ENCODE data around the gene IKBKG.
"Not testable (repeated sequence)": the region's sequence is repeated elsewhere in the genome, so short reads cannot be mapped to it uniquely, and the experiment has no call there.

Gene IKBKG

DNA sequence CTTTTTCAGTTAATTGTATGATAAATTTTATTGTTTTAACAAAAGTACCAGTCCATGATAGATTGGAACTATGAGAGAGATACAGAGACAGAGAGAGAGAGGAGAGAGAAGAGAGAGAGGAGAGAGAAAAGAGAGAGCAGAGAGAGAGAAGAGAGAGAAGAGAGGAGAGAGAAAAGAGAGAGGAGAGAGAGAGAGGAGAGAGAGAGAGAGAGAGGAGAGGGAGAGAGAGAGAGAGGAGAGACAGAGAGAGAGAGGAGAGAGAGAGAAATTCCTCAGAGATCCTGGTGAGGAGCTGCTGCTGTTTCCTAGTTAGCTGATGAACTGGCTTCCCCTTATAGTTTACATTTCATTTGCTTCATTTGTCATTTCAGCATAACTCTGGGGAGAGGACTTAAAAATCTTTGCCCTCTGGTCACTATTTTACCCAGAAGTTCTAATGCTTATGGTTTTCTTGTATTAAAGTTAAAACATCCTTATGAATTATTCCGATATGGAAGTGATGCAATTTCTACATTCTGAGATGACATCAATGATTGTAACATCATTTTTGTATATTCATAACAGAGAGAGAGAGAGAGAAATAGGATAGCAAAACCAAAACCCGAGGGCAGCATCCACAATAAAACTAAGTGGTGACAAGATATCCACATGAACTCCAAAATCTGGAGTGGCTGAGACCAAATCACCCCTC is 48.3 kb downstream of the IKBKG start:
- Mint-ChIP-seq H3K36me3 (ENCODE audit: insufficient read depth) (peaks cover 5% of the 10 kb centered on the region), H3K27ac (peak overlapping the region; percentile 14 to 59), H3K27me3 (no peaks in the 10 kb centered on the region), H3K9me3 (no peaks in the 10 kb centered on the region), H3K4me1 (ENCODE audit: low read depth in 2 of 2) (peaks cover 12 to 13% of the 10 kb centered on the region in 2 donors), H3K4me3 (no peak overlapping the region)
- no peak for ATAC-seq (replicated peaks)
- DNase-seq = no peak

DNA sequence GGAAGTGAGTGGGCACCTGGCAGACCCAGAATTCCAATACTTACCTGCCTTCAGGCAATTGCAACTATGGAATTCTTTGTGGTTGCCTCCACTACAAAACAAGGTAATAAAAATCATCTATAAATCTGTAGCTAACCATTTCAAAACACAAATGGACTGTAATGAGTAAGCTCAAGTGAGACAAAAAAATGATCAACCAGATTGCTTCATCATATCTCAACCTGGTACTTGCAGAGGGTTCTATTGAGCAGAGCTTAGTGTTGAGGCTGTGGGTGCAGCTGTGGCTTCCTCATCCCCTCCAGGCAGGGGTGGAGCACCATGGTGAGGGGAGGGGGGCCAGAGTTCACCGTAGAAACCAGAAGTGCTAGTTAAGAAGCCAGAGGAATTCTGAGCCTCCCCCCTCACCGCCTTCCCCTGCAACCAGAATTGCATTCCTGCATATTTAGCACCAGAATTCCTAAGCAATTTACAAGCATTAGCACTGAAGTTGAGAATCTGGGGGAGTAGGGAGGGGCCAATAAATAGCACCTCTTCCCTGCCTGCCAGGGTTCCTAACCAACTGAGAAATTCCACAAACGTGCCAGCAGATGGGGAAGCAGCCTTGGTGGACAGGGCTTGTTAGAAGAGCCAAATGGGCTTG is 49.0 kb downstream of the IKBKG start:
- Mint-ChIP-seq H3K36me3 (ENCODE audit: insufficient read depth) (peaks cover 5% of the 10 kb centered on the region), H3K27me3 (no peaks in the 10 kb centered on the region), H3K27ac (no peak overlapping the region), H3K4me3 (no peak overlapping the region), H3K9me3 (no peaks in the 10 kb centered on the region), H3K4me1 (ENCODE audit: low read depth in 2 of 2) (peaks cover 12 to 13% of the 10 kb centered on the region in 2 donors)
- ATAC-seq (replicated peaks) (peak; percentile 77), DNase-seq (peak in 1 of 3 experiments; percentile 1)

DNA sequence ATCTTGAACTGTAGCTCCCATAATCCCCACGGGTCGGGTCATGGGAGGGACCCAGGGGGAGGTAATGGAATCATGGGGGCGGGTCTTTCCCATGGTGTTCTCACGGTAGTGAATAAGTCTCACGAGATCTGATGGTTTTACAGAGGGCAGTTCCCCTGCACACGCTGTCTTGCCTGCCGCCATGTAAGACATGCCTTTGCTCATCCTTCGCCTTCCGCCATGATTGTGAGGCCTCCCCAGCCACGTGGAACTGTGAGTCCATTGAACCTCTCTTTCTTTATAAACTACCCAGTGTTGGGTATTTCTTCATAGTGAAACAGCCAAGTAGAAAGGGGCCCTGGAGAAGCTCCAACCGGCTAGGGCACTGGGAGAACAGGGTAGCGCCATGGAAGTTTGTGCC is 49.8 kb downstream of the IKBKG start:
- peaks cover 3% of the 10 kb centered on the region for H3K36me3 Mint-ChIP-seq (ENCODE audit: insufficient read depth)
- no peaks in the 10 kb centered on the region for H3K27me3 Mint-ChIP-seq
- H3K4me1 Mint-ChIP-seq (ENCODE audit: low read depth in 2 of 2) = peaks cover 12 to 13% of the 10 kb centered on the region in 2 donors

DNA sequence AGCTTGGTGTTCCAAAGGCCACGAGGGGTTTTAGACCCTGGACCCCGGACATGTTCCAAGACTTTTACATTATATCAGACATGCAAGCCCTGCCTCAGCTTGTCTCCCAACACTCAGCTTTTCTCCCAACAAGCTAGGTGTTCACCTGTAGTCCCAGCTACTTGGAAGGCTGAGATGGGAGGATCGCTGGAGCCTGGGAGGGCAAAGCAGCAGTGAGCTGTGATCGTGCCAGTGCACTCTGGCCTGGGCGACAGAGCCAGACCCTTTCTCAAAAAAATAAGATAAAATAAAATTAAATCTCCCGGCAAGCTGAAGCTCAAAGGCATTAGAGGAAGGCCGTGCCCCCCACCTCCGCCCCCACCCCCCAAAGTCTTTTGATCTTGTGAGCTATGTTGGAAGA is 51.2 kb downstream of the IKBKG start:
- Mint-ChIP-seq H3K36me3 (ENCODE audit: insufficient read depth) (peaks cover 3% of the 10 kb centered on the region), H3K9me3 (no peaks in the 10 kb centered on the region), H3K27ac (no peak overlapping the region), H3K4me3 (no peak overlapping the region), H3K27me3 (no peaks in the 10 kb centered on the region), H3K4me1 (ENCODE audit: low read depth in 2 of 2) (peaks cover 12 to 13% of the 10 kb centered on the region in 2 donors)
- ATAC-seq (replicated peaks) (no peak), DNase-seq (no peak)

More for the DNA sequence above, 49.8 kb downstream of the IKBKG start:
- DNase-seq (no peak), ATAC-seq (replicated peaks) (no peak)
- Mint-ChIP-seq H3K27ac (no peak overlapping the region), H3K9me3 (no peaks in the 10 kb centered on the region), H3K4me3 (no peak overlapping the region)

DNA sequence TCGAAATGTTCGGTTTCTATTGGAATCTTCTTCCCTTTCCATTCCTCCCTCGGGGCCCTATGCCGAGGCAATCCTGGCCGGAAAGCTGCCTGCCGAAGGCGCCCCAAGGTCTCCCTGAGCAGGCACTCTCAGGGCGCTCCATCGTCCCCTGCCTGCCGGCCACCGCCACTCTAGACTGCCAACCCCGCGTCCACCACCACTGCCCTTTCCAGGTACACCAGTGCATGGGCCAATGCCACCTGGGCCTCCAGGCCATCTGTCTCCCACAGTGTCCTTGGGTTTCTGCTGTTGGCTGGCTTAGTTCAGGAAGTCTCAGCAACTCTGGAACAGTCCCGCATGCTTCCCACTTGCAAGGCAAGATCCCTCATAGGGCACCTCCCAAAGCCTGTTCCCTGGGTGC is 52.1 kb downstream of the IKBKG start:
- H3K27me3 Mint-ChIP-seq = no peaks in the 10 kb centered on the region
- ATAC-seq (replicated peaks) (no peak), DNase-seq (no peak)
- H3K36me3 Mint-ChIP-seq (ENCODE audit: insufficient read depth) = peaks cover 3% of the 10 kb centered on the region
- peak overlapping the region in 1 of 2 donors; percentile 27 for H3K27ac Mint-ChIP-seq
- H3K4me3 Mint-ChIP-seq = peak overlapping the region in 1 of 2 donors; percentile 32
- peaks cover 12 to 13% of the 10 kb centered on the region in 2 donors for H3K4me1 Mint-ChIP-seq (ENCODE audit: low read depth in 2 of 2)
- no peaks in the 10 kb centered on the region for H3K9me3 Mint-ChIP-seq

DNA sequence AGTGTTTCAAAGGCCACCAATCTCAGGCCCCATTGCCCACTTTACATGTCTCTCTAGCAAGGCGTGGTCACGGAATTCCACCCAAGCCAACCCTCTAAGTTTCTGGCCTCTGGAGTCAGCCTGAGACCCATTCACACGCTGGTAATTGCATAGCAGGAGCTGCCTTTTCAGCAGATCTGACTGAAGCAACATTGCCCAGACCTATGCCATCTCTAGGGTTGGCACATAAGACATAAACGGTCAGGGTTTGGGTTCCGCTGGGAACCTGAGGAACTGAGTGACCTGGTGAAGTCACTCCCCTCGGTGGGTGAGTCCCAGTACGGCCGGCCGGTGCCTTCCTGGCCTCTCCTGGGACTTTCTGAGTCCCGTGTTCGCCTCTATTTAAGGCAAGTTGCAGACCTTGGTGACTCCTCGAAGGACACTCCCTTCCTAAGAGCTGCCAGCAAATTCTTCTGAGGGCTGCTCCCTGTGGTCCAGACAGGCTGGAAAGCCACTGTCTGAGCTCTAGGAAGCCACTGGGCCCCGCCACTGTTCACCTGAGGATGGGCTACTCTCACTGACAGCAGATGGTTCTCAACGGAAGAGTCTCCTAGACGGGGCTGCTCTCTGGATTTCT is 53.4 kb downstream of the IKBKG start:
- Mint-ChIP-seq H3K4me1 (ENCODE audit: low read depth in 2 of 2) (peaks cover 7 to 9% of the 10 kb centered on the region in 2 donors), H3K27ac (no peak overlapping the region), H3K36me3 (ENCODE audit: insufficient read depth) (peaks cover 3% of the 10 kb centered on the region), H3K4me3 (no peak overlapping the region), H3K27me3 (no peaks in the 10 kb centered on the region), H3K9me3 (no peaks in the 10 kb centered on the region)
- DNase-seq = no peak
- no peak for ATAC-seq (replicated peaks)

DNA sequence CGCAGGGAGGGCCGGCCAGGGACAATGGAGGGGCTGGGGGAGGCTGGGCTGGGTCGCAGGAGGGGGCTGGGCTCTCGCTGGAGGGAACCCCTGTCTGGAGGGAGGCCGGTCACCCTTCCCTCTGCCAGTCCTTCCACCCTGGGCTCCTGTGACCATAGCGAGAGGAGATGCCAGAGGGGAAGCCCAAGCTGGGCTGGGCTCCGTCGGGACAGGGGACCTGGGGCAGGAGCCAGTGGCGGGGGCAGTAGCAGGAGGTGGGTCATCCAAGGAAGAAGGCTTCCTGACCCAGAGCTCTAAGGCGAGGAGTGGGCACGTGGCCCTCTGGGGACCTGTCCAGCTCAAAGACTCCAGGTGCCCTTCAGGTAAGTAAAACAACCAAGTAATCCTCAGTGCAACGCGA is 54.8 kb downstream of the IKBKG start:
- H3K27me3 Mint-ChIP-seq = no peaks in the 10 kb centered on the region
- H3K9me3 Mint-ChIP-seq = no peaks in the 10 kb centered on the region
- DNase-seq = no peak
- no peak for ATAC-seq (replicated peaks)
- peaks cover 3% of the 10 kb centered on the region for H3K36me3 Mint-ChIP-seq (ENCODE audit: insufficient read depth)
- H3K4me1 Mint-ChIP-seq (ENCODE audit: low read depth in 2 of 2) = peaks cover 3 to 4% of the 10 kb centered on the region in 2 donors
- H3K4me3 Mint-ChIP-seq = no peak overlapping the region
- no peak overlapping the region for H3K27ac Mint-ChIP-seq

DNA sequence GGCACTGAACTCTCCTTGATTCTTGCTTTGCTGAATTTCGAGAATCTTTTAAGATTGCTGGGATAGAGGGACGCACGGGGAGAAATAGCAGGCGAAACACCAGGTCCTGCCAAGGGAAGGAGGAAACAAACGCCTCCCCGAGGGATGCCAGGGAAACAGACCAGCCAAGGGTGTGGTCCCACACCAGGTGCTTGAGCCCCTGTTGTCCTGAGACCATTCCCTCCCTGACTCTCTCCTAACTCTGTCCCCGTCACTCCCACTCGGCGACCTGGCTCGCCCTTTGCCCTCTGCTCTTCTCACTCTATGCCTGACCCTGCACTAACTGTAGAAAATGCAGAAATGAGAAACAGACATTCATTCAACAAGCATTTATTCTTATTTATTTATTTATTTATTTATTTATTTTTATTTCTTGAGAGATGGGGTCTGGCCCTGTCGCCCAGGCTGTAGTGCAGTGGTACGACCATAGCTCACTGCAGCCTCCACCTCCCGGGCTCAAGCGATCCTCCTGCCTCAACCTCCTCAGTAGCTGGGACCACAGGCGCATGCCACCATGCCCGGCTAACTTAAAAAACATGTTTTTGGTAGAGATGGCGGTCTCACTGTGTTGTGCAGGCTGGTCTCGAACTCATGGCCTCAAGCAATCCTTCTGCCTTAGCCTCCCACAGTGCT is 55.5 kb downstream of the IKBKG start:
- no peak overlapping the region for H3K4me3 Mint-ChIP-seq
- no peak overlapping the region for H3K27ac Mint-ChIP-seq
- no peaks in the 10 kb centered on the region for H3K27me3 Mint-ChIP-seq
- H3K36me3 Mint-ChIP-seq (ENCODE audit: insufficient read depth) = peaks cover 3% of the 10 kb centered on the region
- peaks cover 3 to 4% of the 10 kb centered on the region in 2 donors for H3K4me1 Mint-ChIP-seq (ENCODE audit: low read depth in 2 of 2)
- DNase-seq (no peak), ATAC-seq (replicated peaks) (no peak)
- no peaks in the 10 kb centered on the region for H3K9me3 Mint-ChIP-seq

DNA sequence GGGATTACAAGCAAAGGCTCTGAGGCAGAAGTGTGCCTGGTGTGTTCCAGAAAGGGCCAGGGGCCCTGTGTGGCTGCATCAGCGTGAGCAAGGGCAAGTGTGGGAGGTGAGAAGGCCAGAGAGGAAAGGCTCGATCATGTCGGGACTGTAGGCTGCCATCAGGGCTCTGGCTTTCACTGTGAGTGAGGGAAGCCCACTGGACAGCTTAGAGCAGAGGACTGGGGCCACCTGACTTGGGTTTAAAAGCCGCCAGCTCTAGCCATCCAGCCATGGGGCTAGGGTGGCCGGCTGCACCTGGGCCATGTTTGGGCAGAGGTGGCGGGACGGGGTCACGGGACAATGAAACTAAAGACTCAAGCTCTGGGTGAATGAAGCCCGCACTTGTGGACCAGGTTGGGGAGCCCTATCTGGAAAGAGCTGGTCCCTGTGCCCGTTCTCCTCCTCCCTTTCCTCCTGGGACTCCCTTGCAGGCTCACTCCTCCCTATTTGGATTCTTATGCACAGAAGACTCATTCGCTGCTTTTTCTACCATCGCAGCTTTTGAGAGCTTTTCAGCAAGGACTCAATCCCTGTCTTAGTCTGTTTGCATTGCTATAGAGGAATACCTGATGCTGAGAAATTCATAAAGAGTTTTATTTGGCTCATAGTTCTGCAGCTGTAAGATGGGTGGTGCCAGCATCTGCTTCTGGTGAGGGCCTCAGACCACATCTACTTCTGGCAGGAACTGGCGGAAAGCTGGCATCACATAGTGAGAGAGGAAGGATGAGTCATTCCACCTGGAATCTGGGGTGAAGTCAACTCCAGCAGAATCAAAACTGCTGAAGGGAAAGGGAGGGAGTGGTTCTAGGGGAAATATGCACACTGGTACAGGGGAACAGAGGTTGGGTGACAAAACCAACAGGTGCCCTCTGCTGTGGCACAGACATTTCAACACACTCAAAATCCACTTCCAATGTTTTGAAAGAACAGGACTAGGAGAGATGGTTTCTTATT is 56.3 kb downstream of the IKBKG start:
- H3K4me1 Mint-ChIP-seq (ENCODE audit: low read depth in 2 of 2) = peaks cover 3 to 4% of the 10 kb centered on the region in 2 donors
- no peak for DNase-seq
- H3K4me3 Mint-ChIP-seq = no peak overlapping the region
- peaks cover 3% of the 10 kb centered on the region for H3K36me3 Mint-ChIP-seq (ENCODE audit: insufficient read depth)
- ATAC-seq (replicated peaks) = no peak
- H3K9me3 Mint-ChIP-seq = no peaks in the 10 kb centered on the region
- H3K27me3 Mint-ChIP-seq = no peaks in the 10 kb centered on the region
- H3K27ac Mint-ChIP-seq = no peak overlapping the region

DNA sequence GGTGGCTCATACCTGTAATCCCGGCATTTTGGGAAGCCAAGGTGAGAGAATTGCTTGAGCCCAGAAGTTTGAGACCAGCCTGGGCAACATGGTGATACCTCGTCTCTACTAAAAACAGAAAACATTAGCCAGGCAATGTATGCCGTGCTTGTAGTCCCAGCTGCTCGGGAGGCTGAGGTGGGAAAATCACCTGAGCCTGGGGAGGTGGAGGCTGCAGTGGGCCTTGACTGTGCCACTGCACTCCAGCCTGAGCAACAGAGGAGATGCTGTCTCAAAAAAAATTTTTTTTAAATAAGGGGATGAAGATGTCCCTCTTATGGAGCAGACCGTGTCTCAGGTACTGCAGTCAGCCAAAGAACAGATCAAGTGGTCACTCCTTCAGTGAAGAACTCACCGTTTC is 58.1 kb downstream of the IKBKG start:
- Mint-ChIP-seq H3K4me3 (no peak overlapping the region), H3K4me1 (ENCODE audit: low read depth in 2 of 2) (no peaks in the 10 kb centered on the region), H3K36me3 (ENCODE audit: insufficient read depth) (no peaks in the 10 kb centered on the region), H3K27ac (no peak overlapping the region), H3K27me3 (no peaks in the 10 kb centered on the region), H3K9me3 (no peaks in the 10 kb centered on the region)
- DNase-seq = no peak
- ATAC-seq (replicated peaks) = no peak

DNA sequence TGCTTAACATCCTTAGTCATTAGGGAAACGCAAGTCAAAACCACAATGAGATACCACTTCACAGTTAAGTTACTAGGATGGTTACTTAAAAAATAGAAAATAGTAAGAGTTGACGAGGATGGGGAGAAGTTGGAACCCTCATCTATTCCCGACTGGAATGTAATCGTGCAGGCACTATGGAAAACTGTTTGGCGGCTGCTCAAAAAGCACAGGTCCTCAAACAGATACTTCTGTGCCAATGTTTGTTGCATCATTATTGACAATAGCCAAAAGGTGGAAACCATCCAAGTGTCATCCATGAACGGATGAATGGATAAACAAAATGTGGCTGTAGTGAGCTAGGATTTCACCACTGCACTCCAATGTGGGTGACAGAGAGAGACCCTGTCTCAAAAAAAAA is 60.0 kb downstream of the IKBKG start:
- no peak for DNase-seq
- no peaks in the 10 kb centered on the region for H3K36me3 Mint-ChIP-seq (ENCODE audit: insufficient read depth)

DNA sequence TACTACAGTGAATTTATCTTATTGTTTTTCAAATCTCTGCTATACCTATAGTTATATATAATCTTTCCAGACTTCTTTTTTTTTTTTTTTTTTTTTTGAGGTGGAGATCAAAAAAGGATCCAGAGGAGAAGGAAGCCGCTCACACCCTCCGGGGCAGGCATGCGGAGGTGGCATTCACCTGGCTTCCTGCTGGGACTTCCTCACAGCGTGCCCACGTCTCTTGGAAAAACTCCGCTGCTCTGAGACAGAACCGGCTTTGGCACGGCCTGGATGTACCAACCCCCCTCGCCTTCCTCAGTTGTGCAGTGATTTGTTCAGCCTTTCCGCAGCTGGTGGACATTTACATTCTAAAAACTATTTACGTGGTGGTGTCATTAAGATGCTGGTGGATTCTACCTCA is 60.6 kb downstream of the IKBKG start:
- not testable (repeated sequence) for H3K4me1 Mint-ChIP-seq (ENCODE audit: low read depth in 2 of 2); ATAC-seq (replicated peaks); H3K36me3 Mint-ChIP-seq (ENCODE audit: insufficient read depth); H3K27me3 Mint-ChIP-seq; H3K4me3 Mint-ChIP-seq; H3K9me3 Mint-ChIP-seq; DNase-seq; H3K27ac Mint-ChIP-seq

More for the DNA sequence above, 60.0 kb downstream of the IKBKG start:
- ATAC-seq (replicated peaks) = no peak
- H3K27ac Mint-ChIP-seq = no peak overlapping the region
- H3K27me3 Mint-ChIP-seq = no peaks in the 10 kb centered on the region
- no peaks in the 10 kb centered on the region for H3K4me1 Mint-ChIP-seq (ENCODE audit: low read depth in 2 of 2)
- H3K4me3 Mint-ChIP-seq = no peak overlapping the region
- no peaks in the 10 kb centered on the region for H3K9me3 Mint-ChIP-seq

DNA sequence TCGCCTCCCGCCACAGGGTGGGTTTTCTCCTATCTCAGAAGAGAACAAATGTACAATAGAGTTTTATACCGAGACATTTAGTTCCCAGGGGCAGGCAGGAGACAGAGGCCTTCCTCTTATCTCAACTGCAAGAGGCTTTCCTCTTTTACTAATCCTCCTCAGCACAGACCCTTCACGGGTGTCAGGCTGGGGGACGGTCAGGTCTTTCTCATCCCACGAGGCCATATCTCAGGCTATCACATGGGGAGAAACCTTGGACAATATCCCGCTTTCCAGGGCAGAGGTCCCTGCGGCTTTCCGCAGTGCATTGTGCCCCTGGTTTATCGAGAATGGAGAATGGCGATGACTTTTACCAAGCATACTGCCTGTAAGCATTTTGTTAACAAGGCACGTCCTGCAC is 61.4 kb downstream of the IKBKG start:
- not testable (repeated sequence) for H3K27me3 Mint-ChIP-seq; ATAC-seq (replicated peaks); H3K36me3 Mint-ChIP-seq (ENCODE audit: insufficient read depth); DNase-seq; H3K27ac Mint-ChIP-seq; H3K9me3 Mint-ChIP-seq; H3K4me3 Mint-ChIP-seq; H3K4me1 Mint-ChIP-seq (ENCODE audit: low read depth in 2 of 2)
